Stimulated activated CD4-positive, alpha-beta T cell treated with anti-CD3 and anti-CD28 coated beads, TNF-alpha, amount 100 ng/mL, for 24 hours (primary cell): Measurements from ENCODE around the gene RARG.
"Not testable (repeated sequence)": the region's sequence is repeated elsewhere in the genome, so short reads cannot be mapped to it uniquely, and the experiment has no call there.

Experiments
- DNase-seq, 3 experiments: peaks; one replicate each; pipeline ENCODE4 v3.0.0-alpha.2; 2020; ENCODE audit warnings: low read depth in 3 of 3

RARG gene

DNA sequence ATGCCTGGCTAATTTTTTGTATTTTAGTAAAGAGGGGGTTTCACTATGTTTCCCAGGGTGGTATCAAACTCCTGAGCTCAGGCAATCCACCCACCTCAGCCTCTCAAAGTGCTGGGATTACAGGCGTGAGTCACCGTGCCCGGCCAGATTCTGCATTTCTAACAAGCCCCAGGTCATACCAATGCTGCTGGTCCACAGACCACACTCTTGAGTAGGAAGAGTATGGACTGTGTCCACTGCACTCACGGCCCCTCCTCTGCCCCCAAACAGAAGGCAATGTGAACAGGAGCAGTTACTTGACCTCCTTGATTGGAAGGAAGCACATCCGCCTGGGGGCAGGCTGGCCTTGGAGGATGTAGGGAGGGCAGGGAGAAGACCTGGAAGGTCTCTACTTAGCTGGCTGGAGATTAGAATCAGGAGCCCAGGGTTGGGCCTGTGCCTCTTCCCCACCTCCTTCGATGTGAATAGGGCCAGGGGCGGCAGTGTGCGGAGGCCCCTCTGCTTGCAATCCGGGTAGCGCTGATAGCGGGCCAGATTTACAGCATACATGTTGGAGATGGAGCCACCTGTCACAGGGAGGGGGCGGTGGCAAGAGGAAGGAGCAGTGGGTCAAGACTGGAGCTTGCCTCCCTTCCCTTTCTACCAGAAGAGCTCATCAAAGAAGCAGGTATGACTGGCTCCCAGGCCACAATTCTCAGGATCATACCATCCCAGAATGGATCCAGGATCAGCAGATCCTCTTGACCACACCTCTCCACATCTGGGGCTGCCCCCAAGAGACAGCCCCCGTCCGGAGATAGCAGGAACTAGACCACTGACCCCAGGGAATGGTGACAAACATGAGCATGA is 60.9 kb downstream of the RARG start:
- DNase-seq = no peak

DNA sequence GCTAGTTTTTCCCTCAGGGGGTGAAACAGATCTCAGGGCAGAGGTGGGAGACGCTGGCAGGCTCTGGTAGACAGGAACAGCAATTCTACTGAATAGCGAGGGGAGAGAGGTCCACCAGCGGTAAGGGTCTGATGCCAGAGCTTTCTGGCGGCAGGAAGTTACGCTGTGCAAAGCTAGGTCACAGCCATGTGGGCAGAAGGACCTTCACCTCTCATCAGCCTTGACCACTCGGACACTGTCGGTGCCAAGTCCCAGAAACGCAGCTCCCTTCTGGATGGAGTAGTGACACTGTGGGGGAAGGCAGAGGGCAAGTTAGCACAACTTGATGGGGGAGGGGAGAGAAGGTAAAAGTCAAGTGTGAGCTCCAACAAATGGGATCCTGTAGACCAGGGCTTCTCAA is 61.8 kb downstream of the RARG start:
- no peak for DNase-seq

DNA sequence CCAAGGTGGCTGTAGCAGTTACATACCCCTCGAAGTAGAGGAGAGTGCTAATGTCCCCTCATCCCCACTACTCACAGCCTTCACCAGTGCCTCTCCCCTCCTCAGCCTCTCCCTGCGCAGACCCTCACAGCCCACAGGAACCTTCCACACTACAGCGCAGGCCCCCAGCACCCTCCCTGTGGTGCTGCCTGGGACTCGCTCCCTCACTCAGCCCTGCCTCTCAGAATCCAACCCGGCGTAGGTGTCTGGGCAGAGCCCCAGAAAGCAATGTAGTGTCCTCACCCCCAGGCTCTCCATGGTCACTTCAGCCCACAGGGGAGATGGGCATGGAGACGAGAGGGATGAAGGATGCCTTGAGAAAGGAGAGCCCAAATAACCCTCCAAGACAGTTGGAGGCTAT is 62.4 kb downstream of the RARG start:
- no peak for DNase-seq

DNA sequence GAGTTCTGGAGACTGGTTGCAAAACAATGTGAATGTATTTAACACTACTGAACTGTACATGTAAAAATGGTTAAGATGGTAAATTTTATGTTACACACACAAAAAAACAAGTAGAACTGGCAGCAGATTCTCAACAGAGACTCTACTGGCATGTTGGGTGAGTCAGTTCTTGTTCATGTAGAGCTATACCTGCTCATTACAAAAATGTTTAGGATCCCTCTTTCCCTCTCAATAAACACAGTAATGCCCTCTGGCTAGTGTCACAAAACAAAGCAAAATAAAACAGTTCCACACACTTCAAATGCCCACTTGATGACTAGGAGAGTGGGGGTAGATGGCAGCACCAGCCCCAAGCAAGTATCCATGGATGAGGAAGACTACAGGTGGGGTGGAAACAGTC is 65.2 kb downstream of the RARG start:
- DNase-seq = no peak

DNA sequence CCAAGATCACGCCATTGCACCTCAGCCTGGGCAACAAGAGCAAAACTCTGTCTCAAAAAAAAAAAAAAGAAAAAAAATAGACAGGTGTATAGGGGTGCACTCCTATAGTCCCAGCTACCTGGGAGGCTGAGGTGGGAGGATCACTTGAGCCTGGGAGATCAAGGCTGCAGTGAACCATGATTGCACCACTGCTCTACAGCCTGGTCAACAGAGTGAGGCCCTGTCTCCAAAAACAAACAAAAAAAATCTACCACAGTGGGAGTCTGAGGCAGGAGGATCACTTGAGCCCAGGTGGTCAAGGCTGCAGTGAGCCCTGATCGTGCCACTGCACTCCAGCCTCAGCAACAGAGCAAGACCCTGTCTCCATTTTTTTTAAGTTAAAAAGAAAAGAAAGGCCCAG is 69.0 kb downstream of the RARG start:
- DNase-seq = not testable (repeated sequence)

DNA sequence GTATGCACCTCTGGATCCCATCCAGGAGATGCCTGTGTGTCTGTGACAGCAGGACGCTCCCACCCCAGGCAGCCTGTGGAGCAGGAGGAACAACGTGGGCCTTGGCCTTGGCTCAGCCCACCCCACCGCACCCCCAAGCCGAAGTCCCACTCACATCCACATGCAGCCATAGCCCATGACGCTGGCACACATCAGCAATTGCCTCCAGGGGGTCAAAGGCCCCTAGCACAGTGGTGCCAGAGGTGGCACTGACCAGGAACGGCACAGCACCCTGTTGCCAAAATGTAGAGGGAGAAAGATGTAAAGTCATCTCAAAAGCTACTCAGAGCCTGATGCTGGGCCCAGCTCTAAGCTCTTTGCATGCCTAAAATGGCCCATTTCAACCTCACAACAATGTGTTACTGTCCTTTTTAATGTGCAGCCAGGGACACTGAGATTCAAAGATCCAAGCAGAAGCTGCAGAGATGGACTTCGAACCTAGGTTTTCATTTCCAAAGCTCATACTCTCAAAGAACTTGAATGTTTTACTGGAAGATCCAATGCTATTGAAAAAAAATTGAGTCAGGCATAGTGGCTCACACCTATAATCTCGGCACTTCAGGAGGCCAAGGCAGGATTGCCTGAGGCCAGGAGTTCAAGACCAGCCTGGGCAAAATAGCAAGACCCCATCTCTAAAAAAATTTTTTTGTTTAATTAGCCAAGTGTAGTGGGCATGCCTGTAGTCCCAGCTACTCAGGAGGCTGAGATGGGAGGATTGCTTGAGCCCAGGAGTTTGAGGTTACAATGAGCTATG is 70.7 kb downstream of the RARG start:
- no peak for DNase-seq

DNA sequence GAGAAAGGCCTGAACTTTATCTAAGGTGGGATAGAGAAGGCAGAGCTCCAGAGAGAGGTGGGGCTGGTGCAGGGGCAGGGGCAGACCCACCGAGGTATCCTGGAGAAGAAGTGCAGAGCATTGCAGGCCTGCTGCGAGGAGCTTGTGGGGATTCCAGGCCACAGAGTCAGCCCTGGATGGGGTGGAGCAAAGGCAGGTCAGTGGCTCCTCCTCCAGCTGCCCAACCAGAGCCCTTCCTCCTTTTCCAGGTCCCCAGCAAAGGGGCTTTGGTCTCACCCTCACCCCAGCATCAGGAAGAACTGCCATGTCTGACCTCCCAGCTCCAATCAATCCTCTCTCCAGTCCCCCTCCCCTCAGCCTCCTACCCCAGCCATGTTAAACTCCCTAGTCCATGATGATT is 71.3 kb downstream of the RARG start:
- DNase-seq = no peak
